NB4 (cell line): ENCODE results near the gene RNU1-1.
"Not testable (repeated sequence)": the region's sequence is repeated elsewhere in the genome, so short reads cannot be mapped to it uniquely, and the experiment has no call there.

Source experiments
- CTCF ChIP-seq: IDR thresholded peaks from one replicate; pipeline ENCODE4 v1.5.1; 2012; ENCODE audit warnings: low read depth, low read length
- MYC ChIP-seq: IDR thresholded peaks from 2 replicates; pipeline ENCODE4 v1.6.1; 2011; ENCODE audit warnings: low read depth, low read length

DNA sequence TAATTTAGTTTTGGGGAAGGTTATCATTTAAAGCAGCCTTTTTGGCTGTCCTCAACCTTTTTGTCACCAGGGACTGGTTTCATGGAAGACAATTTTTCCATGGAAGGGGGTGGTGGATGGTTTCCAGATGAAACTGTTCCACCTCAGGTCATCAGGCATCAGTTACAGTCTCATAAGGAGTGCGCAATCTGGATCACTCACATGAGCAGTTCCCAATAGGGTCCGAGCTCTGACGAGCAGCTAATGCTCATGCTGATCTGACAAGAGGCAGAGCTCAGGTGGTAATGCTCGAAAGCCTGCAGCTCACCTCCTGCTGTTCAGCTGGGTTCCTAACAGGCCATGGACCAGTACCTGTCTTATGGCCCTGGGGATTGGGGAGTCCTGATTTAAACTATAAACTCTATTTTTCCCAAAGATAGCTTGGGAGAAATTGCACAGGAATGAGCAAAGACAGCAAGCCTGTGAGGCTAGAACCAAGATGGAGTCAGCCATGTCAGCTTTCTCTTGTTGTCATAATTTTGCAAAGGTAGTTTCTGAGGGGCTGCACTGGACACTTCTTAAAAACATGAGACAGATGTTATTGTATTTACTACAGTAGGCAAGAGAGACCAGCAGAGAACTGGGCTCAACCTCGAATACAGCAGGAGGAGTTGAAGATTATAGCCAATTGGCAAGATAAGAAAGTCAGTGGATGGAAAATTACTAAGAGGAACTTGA lies 2.8 kb upstream of the RNU1-1 start:
- not testable (repeated sequence) for TF ChIP-seq CTCF, MYC
